Measurements from ENCODE around the gene HAAO. TPM values are rescaled to one million over a fixed set of nuclear protein-coding genes. Genes with fewer than 3 reads are reported as not detected.
A peak's percentile ranks its signal among the peaks of the same experiment; 100 is the strongest.

The HAAO gene
- 1 to 10 TPM; 4.4 to 6.2 (median 5.9) TPM for total RNA-seq

- peak within 1 kb of the TSS; percentile 58 to 67 (median 66) for H3K4me3 ChIP-seq
- no peaks in the 10 kb centered on the region for H3K27me3 ChIP-seq
- H3K27ac ChIP-seq: peak within 1 kb of the TSS; percentile 89 to 91
- intact Hi-C loops (cut with DNase I; ENCODE audit: low total_unique reads): no loop called here
- H3K9me3 ChIP-seq: no peaks in the 10 kb centered on the region
- peaks cover 0 to 3% of the 10 kb centered on the region in 2 donors for H3K4me1 ChIP-seq
- H3K36me3 ChIP-seq: no peaks in the 10 kb centered on the region
- DNase-seq (ENCODE audit: low spot score in 2 of 2): peak in 1 of 2 donors; percentile 29
- no peak for TF ChIP-seq POLR2AphosphoS5 (IDR thresholded peaks at IDR 0.05)
- no peak for TF ChIP-seq POLR2A (IDR thresholded peaks at IDR 0.05)
- peak in 1 of 3 donors; percentile 13 for TF ChIP-seq CTCF (IDR thresholded peaks at IDR 0.05)
These were observed at the start of gene HAAO for GRCh38 chr2:42792583-42793333. TSS of gene HAAO (minus strand) at chr2:42792583. CDS start at chr2:42792536, 47 bp downstream.

DNA sequence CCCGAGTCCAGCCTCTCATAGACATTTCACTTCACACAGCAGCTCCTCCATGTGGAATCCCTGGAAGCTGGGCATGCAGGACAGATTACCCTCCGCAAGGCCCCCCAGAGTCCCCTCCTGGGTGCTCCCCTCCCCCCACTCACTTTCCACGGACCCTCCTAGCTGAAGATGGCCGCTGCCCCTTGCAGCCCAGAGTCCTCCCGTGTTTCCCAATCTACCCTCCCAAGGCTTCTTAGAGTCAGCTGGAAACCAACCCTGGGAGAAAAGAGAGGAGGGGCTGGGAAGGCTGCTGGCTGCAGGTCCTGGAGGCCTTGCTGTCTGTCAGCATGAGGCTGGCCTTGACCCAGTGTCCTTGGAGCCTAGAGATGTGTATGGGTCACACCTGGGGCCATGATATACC lies 49.0 kb upstream of the HAAO start:
- Histone ChIP-seq H3K4me1 (no peaks in the 10 kb centered on the region), H3K27me3 (no peaks in the 10 kb centered on the region), H3K9me3 (no peaks in the 10 kb centered on the region), H3K27ac (peak overlapping the region in 1 of 2 donors; percentile 43), H3K36me3 (no peaks in the 10 kb centered on the region), H3K4me3 (no peak overlapping the region)
- intact Hi-C loops (cut with DNase I; ENCODE audit: low total_unique reads): no loop called here
- no peak for DNase-seq (ENCODE audit: low spot score in 2 of 2)
- no peak for TF ChIP-seq CTCF (IDR thresholded peaks at IDR 0.05)
- no peak for TF ChIP-seq POLR2A (IDR thresholded peaks at IDR 0.05)
- no peak for TF ChIP-seq POLR2AphosphoS5 (IDR thresholded peaks at IDR 0.05)

DNA sequence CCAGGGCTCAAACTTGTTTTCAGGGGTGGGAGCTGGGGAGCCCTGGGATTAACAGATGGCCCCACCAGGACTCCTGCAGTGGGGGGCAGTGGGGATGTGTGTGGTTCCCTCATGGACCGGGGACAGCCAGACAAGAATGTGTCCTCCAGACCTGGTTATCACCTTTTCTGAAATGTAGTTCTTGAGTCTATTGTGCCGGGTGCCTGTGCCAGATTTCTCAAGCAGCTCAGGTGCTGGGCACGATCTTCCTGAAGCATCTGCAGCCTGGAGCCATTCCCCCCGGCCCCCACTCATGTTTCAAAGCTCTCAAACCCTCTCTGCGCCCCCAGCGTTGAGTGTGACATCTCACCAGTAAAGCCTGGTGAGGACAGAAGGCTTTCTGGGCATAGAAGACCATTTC lies 48.4 kb upstream of the HAAO start:
- H3K27me3 ChIP-seq: no peaks in the 10 kb centered on the region
- TF ChIP-seq POLR2A (IDR thresholded peaks at IDR 0.05) (no peak), CTCF (IDR thresholded peaks at IDR 0.05) (no peak), POLR2AphosphoS5 (IDR thresholded peaks at IDR 0.05) (no peak)
- H3K27ac ChIP-seq: peak overlapping the region in 1 of 2 donors; percentile 70
- no peak for DNase-seq (ENCODE audit: low spot score in 2 of 2)
- intact Hi-C loops (cut with DNase I; ENCODE audit: low total_unique reads): no loop called here
- no peaks in the 10 kb centered on the region for H3K4me1 ChIP-seq
- H3K36me3 ChIP-seq: no peaks in the 10 kb centered on the region
- no peak overlapping the region for H3K4me3 ChIP-seq
- no peaks in the 10 kb centered on the region for H3K9me3 ChIP-seq

DNA sequence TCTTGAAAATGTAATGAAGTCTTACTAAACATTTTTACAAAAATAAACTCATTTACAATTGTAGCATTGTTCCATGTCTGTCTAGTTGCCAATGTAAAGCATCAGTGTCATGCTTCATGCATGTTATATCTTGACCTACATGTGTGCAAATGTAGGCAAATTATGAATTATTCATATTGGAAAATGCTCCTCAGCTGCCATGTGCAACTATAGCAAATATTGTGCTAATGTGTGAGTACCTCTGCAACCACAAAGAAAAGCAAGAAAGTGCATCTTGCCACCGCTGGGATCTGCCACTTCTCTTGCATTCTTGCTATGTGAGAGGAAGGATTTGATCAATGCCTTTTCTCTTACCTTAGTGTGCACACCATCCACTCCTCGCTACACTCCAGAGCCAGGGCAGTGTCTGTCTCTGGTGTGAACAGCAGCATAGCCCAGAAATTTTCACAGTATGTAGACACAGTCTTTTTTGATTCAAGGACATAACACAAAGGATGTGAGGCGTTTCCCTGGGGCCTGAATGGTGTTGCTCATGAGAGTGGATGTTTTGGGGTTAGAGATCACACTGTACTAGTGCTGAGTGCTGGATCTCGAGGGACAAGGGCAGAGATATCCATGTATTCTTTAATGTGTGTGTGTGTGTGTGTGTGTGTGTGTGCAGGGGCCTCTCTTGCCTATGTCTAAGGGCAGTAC lies 47.6 kb upstream of the HAAO start:
- DNase-seq (ENCODE audit: low spot score in 2 of 2): peak in 1 of 2 donors; percentile 16
- intact Hi-C loops (cut with DNase I; ENCODE audit: low total_unique reads): loop anchor here (10.0 kb wide), 2 partner anchors 385 to 645 kb away; partner anchors contain the start of gene ZFP36L2
- Histone ChIP-seq H3K36me3 (no peaks in the 10 kb centered on the region), H3K27me3 (no peaks in the 10 kb centered on the region), H3K4me1 (no peaks in the 10 kb centered on the region), H3K4me3 (no peak overlapping the region), H3K27ac (peak overlapping the region in 1 of 2 donors; percentile 70), H3K9me3 (no peaks in the 10 kb centered on the region)
- TF ChIP-seq POLR2AphosphoS5 (IDR thresholded peaks at IDR 0.05) (no peak), CTCF (IDR thresholded peaks at IDR 0.05) (no peak), POLR2A (IDR thresholded peaks at IDR 0.05) (no peak)

DNA sequence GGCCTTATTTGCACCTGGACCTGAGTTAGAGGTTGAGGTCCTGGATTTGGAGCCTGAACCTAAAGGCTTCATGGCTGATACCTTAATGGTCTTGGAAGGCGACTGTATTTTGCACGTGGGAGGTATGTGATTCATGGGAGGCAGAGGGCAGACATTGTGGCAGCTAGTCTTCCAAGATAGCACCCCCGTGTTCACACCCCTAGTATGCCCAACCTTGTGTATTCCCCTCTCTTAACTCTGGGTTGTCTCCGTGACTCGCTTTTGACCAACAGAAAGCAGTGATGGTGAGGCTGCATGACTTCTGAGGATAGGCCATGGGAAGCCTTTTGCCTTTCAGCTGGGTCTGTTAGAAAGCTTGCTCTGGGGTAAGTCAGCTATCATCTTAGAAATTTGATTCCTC lies 45.8 kb upstream of the HAAO start:
- H3K27ac ChIP-seq: no peak overlapping the region
- H3K36me3 ChIP-seq: no peaks in the 10 kb centered on the region
- no peaks in the 10 kb centered on the region for H3K4me1 ChIP-seq
- no peak overlapping the region for H3K4me3 ChIP-seq
- H3K9me3 ChIP-seq: no peaks in the 10 kb centered on the region
- TF ChIP-seq POLR2AphosphoS5 (IDR thresholded peaks at IDR 0.05) (no peak), CTCF (IDR thresholded peaks at IDR 0.05) (no peak), POLR2A (IDR thresholded peaks at IDR 0.05) (no peak)
- no peaks in the 10 kb centered on the region for H3K27me3 ChIP-seq
- DNase-seq (ENCODE audit: low spot score in 2 of 2): no peak
- intact Hi-C loops (cut with DNase I; ENCODE audit: low total_unique reads): loop anchor here (10.0 kb wide), 2 partner anchors 387 to 647 kb away; partner anchors contain the start of gene ZFP36L2
